ENCODE results near the gene CD3D.

Gene CD3D

GRCh38 chr11:118359295-118359958 lies 16.9 kb upstream of the CD3D start, which contains the start of gene UBE4A:
TSS of gene UBE4A (plus strand) at chr11:118359600. CDS start at chr11:118365081, 5,481 bp downstream.
- Mint-ChIP-seq H3K27me3 (ENCODE audit: low read depth) (peaks cover 7% of the 10 kb centered on the region), H3K9me3 (no peaks in the 10 kb centered on the region), H3K27ac (peak within 1 kb of the TSS; percentile 80 to 93 (median 85)), H3K36me3 (ENCODE audit: low read depth) (peaks cover 3% of the 10 kb centered on the region), H3K4me3 (peak within 1 kb of the TSS; percentile 98 to 99 (median 98)), H3K4me1 (peaks cover 10% of the 10 kb centered on the region)
- TF ChIP-seq CTCF (IDR thresholded peaks at IDR 0.05; ENCODE audit: unreplicated experiment in 3 of 3) = no peak

GRCh38 chr11:118358071-118358470 lies 15.6 kb upstream of the CD3D start:
- no peak for TF ChIP-seq CTCF (IDR thresholded peaks at IDR 0.05; ENCODE audit: unreplicated experiment in 3 of 3)
- peaks cover 15% of the 10 kb centered on the region for H3K27me3 Mint-ChIP-seq (ENCODE audit: low read depth)
- no peak overlapping the region for H3K4me3 Mint-ChIP-seq
- H3K27ac Mint-ChIP-seq = no peak overlapping the region
- no peaks in the 10 kb centered on the region for H3K36me3 Mint-ChIP-seq (ENCODE audit: low read depth)
- H3K9me3 Mint-ChIP-seq = no peaks in the 10 kb centered on the region
- H3K4me1 Mint-ChIP-seq = peaks cover 10% of the 10 kb centered on the region

- TF ChIP-seq CTCF (IDR thresholded peaks at IDR 0.05; ENCODE audit: unreplicated experiment in 3 of 3) = peak; percentile 52 to 68 (median 58)
- Mint-ChIP-seq H3K4me3 (no peak overlapping the region), H3K27me3 (ENCODE audit: low read depth) (peaks cover 45% of the 10 kb centered on the region), H3K27ac (no peak overlapping the region), H3K36me3 (ENCODE audit: low read depth) (no peaks in the 10 kb centered on the region), H3K4me1 (no peaks in the 10 kb centered on the region), H3K9me3 (no peaks in the 10 kb centered on the region)
Observed at GRCh38 chr11:118353084-118353710, 10.7 kb upstream of the CD3D start.

- H3K4me3 Mint-ChIP-seq = no peak overlapping the region
- no peaks in the 10 kb centered on the region for H3K36me3 Mint-ChIP-seq (ENCODE audit: low read depth)
- peaks cover 3% of the 10 kb centered on the region for H3K9me3 Mint-ChIP-seq
- no peak for TF ChIP-seq CTCF (IDR thresholded peaks at IDR 0.05; ENCODE audit: unreplicated experiment in 3 of 3)
- peaks cover 77% of the 10 kb centered on the region for H3K27me3 Mint-ChIP-seq (ENCODE audit: low read depth)
- H3K27ac Mint-ChIP-seq = no peak overlapping the region
- H3K4me1 Mint-ChIP-seq = no peaks in the 10 kb centered on the region
Observed at GRCh38 chr11:118349475-118349874, 7.0 kb upstream of the CD3D start.

- H3K4me1 Mint-ChIP-seq = no peaks in the 10 kb centered on the region
- H3K27me3 Mint-ChIP-seq (ENCODE audit: low read depth) = peaks cover 57% of the 10 kb centered on the region
- no peak for TF ChIP-seq CTCF (IDR thresholded peaks at IDR 0.05; ENCODE audit: unreplicated experiment in 3 of 3)
- no peak within 1 kb of the TSS for H3K27ac Mint-ChIP-seq
- H3K4me3 Mint-ChIP-seq = no peak within 1 kb of the TSS
- H3K9me3 Mint-ChIP-seq = peaks cover 3% of the 10 kb centered on the region
- no peaks in the 10 kb centered on the region for H3K36me3 Mint-ChIP-seq (ENCODE audit: low read depth)
Observed at GRCh38 chr11:118343981-118344515, 1.5 kb upstream of the CD3D start, which contains the start of gene CD3G. TSS of gene CD3G (plus strand) at chr11:118344344. CDS start at chr11:118344424, 80 bp downstream.
